GM12878 (cell line): Measurements from ENCODE around the gene CTCFL. TPM values are rescaled to one million over a fixed set of nuclear protein-coding genes. Genes with fewer than 3 reads are reported as not detected.

ENCODE experiments used
- BMI1 ChIP-seq: fragments of 450-650 bp; IDR thresholded peaks from 2 replicates; pipeline ENCODE4 v1.6.1; 2016; ENCODE audit warnings: mild to moderate bottlenecking, moderate library complexity, borderline replicate concordance
- EED ChIP-seq: sonication (generic); IDR thresholded peaks from 2 replicates; pipeline ENCODE4 v1.6.1; 2016; ENCODE audit warnings: antibody characterized with exemption, low read depth
- NFXL1 ChIP-seq: fragments of 450-650 bp; IDR thresholded peaks from 2 replicates; pipeline ENCODE4 v1.6.1; 2017; ENCODE audit warnings: antibody characterized with exemption, mild to moderate bottlenecking, borderline replicate concordance
- YY1 ChIP-seq: IDR thresholded peaks from 2 replicates; pipeline ENCODE4 v1.6.1; 2011; ENCODE audit warnings: low read depth, mild to moderate bottlenecking, low read length
- ZNF622 ChIP-seq: fragments of 450-650 bp; IDR thresholded peaks from 2 replicates; pipeline ENCODE4 v1.6.1; 2017; ENCODE audit warnings: mild to moderate bottlenecking, inconsistent platforms
- polyA plus RNA-seq, 11 experiments: library from polyadenylated mRNA; depleted of rRNA in 4 of 11; unstranded in 6 of 11; stranded (reverse) in 5 of 11; fragments of >200 nt; fragmentation: Nextera tagmentation in 4 of 11; fragmentation: Illumina TruSeq in 1 of 11; extraction: Ambion mirVana in 4 of 11; extraction: Trizol in 1 of 11; gene quantifications; 1 replicate in 1 of 11; 2 replicates in 10 of 11; pipeline versions ENCODE4 v1.2.1 to v1.2.3, GENCODE V29; 2011 to 2016; ENCODE audit warnings: inconsistent platforms in 2 of 11, missing spikeins in 2 of 11, low read depth in 1 of 11
- total RNA-seq, 4 experiments: library from RNA; depleted of rRNA in 3 of 4; stranded (reverse); fragments of >200 nt in 3 of 4; fragmentation: Illumina TruSeq in 1 of 4; extraction: Trizol in 1 of 4; gene quantifications; 2 replicates each; pipeline versions ENCODE4 v1.2.1 to v1.2.3, GENCODE V29; 2013 to 2021
- TF ChIP-seq, protein P1 (sequence below): fragments of 450-650 bp; IDR thresholded peaks from 2 replicates; pipeline ENCODE4 v1.6.1; 2016; ENCODE audit warnings: mild to moderate bottlenecking
- TF ChIP-seq, protein P2 (sequence below): fragments of 450-650 bp; formaldehyde crosslinking; IDR thresholded peaks from 2 replicates; pipeline ENCODE4 v1.4.0; 2022; ENCODE audit warnings: mild to moderate bottlenecking, moderate library complexity

The CTCFL gene
- total and polyA plus RNA-seq, 10 of the 15 experiments (the other 5 are each of a cell fraction or from before 2014, with no cell fraction given): 0.06 to 0.20 (median 0.11) TPM; not detected in 4

- TF ChIP-seq NFXL1 (no peak), BMI1 (no peak), EED (no peak), YY1 (no peak), ZNF622 (no peak)
- TF ChIP-seq, protein P1, sequence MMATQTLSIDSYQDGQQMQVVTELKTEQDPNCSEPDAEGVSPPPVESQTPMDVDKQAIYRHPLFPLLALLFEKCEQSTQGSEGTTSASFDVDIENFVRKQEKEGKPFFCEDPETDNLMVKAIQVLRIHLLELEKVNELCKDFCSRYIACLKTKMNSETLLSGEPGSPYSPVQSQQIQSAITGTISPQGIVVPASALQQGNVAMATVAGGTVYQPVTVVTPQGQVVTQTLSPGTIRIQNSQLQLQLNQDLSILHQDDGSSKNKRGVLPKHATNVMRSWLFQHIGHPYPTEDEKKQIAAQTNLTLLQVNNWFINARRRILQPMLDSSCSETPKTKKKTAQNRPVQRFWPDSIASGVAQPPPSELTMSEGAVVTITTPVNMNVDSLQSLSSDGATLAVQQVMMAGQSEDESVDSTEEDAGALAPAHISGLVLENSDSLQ: no peak
- TF ChIP-seq, protein P2, sequence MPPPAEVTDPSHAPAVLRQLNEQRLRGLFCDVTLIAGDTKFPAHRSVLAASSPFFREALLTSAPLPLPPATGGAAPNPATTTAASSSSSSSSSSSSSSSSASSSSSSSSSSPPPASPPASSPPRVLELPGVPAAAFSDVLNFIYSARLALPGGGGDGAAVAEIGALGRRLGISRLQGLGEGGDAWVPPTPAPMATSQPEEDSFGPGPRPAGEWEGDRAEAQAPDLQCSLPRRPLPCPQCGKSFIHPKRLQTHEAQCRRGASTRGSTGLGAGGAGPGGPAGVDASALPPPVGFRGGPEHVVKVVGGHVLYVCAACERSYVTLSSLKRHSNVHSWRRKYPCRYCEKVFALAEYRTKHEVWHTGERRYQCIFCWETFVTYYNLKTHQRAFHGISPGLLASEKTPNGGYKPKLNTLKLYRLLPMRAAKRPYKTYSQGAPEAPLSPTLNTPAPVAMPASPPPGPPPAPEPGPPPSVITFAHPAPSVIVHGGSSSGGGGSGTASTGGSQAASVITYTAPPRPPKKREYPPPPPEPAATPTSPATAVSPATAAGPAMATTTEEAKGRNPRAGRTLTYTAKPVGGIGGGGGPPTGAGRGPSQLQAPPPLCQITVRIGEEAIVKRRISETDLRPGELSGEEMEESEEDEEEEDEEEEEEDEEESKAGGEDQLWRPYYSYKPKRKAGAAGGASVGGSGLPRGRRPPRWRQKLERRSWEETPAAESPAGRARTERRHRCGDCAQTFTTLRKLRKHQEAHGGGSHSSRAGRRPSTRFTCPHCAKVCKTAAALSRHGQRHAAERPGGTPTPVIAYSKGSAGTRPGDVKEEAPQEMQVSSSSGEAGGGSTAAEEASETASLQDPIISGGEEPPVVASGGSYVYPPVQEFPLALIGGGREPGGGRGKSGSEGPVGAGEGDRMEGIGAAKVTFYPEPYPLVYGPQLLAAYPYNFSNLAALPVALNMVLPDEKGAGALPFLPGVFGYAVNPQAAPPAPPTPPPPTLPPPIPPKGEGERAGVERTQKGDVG (CRISPR knock-in tag): no peak
Observed at GRCh38 chr20:57548177-57549058, 23.5 kb upstream of the CTCFL start (continued).
